ENCODE results near the gene TMEM158. TPM values are rescaled to one million over a fixed set of nuclear protein-coding genes. Genes with fewer than 3 reads are reported as not detected.

TMEM158 gene
- polyA plus RNA-seq, 1 experiment, result 24.7 TPM

DNA sequence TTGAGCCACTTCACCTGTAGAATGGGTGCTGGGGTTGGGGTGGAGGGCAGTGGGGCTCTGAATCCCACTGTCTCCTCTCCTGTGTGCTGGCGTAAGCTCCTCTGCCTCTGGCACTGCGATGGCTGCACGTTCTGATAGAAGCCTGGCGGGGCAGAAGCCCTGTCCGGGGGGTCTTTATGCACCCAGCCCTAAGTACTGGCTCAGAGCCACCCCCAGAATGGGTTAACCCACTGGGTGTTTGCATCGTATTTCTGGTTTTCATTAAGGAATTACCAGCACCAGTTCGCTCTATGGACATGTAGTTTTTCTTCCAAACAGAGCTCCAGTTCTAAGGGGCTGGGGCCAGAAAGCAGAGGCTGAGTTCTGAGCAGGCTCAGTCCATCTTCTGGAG is 42.2 kb downstream of the TMEM158 start:
- Histone ChIP-seq H3K9me3 (ENCODE audit: control insufficient read depth, insufficient read depth, low read length) (no peaks in the 10 kb centered on the region), H3K27me3 (ENCODE audit: control insufficient read depth, insufficient read depth, low read length) (no peaks in the 10 kb centered on the region), H3K4me3 (ENCODE audit: low read depth, low read length) (no peak overlapping the region), H3K27ac (ENCODE audit: low read depth, low read length) (peak overlapping the region; percentile 83)
- ChIA-PET POLR2A (interaction anchor here (0.7 kb wide), 1 partner anchor 128 kb away, joined by 3 read pairs; no protein-coding TSS in a partner anchor), CTCF (interaction anchor here (0.6 to 1.0 kb wide), 3 partner anchors 38 to 1725 kb away, joined by 3 read pairs; no protein-coding TSS in a partner anchor)
- TF ChIP-seq, protein P1, sequence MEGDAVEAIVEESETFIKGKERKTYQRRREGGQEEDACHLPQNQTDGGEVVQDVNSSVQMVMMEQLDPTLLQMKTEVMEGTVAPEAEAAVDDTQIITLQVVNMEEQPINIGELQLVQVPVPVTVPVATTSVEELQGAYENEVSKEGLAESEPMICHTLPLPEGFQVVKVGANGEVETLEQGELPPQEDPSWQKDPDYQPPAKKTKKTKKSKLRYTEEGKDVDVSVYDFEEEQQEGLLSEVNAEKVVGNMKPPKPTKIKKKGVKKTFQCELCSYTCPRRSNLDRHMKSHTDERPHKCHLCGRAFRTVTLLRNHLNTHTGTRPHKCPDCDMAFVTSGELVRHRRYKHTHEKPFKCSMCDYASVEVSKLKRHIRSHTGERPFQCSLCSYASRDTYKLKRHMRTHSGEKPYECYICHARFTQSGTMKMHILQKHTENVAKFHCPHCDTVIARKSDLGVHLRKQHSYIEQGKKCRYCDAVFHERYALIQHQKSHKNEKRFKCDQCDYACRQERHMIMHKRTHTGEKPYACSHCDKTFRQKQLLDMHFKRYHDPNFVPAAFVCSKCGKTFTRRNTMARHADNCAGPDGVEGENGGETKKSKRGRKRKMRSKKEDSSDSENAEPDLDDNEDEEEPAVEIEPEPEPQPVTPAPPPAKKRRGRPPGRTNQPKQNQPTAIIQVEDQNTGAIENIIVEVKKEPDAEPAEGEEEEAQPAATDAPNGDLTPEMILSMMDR (IDR thresholded peaks at IDR 0.05; ENCODE audit: low read depth, low read length), result no peak
- no peak for DNase-seq (ENCODE audit: low read depth, low spot score)

DNA sequence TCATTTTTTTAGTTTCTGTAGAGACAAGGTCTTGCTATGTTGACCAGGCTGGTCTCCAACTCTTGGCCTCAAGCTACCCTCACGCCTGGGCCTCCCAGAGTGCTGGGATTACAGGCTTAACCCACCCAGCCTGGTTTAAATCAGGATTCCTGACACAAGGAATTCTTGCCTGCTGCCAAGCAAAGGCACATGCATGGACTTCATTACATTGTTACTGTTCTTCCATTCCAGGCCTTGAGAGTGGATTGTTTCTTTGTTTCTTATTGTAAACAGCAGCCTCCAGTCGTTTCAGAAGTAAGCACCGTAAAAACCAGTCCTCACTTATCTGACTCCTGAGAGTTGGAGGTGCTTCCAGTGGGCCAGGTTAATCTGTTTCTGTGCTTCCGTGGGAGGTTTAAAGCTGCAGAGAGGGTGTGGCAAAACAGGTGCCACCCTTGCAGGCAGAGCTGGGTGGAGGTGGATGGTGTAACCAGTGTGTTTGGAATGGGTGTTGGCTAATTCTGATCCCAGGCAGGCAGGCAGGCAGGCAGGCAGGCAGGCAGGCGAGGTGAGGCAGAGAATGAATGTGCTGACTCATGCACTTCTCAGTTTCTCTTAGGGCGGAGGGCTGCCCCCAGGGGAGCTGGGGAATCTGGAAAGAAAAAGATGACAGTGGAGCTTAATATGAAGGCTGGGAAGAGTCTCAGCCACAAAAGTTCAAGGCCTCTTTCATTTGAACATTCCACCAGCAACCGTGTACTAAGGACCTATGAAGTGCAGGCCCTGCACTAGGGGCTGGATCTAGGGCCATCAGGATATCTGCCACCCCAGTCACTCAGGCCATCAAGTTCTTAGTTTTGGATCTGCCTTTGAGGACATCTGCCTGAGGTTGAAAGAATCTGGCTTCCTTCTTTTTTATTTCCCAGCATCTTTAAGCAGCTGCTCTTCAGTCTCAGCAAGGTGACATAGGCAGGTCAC is 42.9 kb downstream of the TMEM158 start:
- ChIA-PET CTCF (interaction anchor here (0.8 to 1.0 kb wide), 2 partner anchors 39 to 44 kb away, joined by 3 read pairs; no protein-coding TSS in a partner anchor), POLR2A (interaction anchor here (0.7 kb wide), 1 partner anchor 128 kb away, joined by 3 read pairs; no protein-coding TSS in a partner anchor)
- peak overlapping the region; percentile 83 for H3K27ac ChIP-seq (ENCODE audit: low read depth, low read length)

DNA sequence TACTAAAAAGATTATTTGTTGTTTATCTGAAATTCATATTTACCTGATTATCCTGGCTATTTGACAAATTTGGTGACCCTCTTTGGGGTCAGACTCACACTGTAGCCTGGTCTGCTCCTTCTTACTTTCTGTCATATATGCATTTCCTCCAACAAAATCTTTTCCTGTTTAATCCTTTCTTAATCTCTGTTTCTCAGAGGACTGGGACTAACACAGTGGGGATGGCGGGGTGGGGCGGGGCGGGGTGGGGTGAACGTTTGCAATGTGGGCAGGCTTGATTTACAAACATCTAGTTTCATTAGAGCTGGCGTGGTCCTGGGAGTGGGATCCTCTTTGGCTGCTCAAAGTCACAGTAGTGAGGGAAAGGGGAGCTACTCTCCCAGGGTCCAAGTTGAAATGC is 44.6 kb downstream of the TMEM158 start:
- DNase-seq (ENCODE audit: low read depth, low spot score), result no peak

More for the DNA sequence above, 42.9 kb downstream of the TMEM158 start:
- no peak for DNase-seq (ENCODE audit: low read depth, low spot score)
- TF ChIP-seq, protein P1 (IDR thresholded peaks at IDR 0.05; ENCODE audit: low read depth, low read length), result no peak
- H3K4me3 ChIP-seq (ENCODE audit: low read depth, low read length), result no peak overlapping the region
- no peaks in the 10 kb centered on the region for H3K9me3 ChIP-seq (ENCODE audit: control insufficient read depth, insufficient read depth, low read length)
- no peaks in the 10 kb centered on the region for H3K27me3 ChIP-seq (ENCODE audit: control insufficient read depth, insufficient read depth, low read length)

DNA sequence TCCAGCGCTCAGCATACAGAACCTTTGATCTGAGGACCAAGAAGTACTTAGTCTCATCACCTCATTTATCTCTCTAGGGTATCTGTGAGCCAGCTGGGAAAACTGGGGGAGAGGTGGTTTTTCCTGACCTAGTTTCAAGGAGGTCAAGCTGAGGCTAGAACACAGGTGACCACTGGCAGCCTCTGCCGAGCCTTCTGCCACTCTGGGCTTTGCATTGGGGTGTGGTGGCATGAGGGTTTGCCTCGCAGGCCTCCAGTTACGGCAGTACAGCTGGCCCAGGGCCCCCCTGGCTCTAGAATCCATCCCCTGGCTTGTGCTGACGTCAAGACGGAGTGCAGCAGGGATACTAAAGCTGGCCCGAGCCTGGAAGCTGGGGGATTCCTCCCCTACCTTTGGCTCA is 45.2 kb downstream of the TMEM158 start:
- TF ChIP-seq, protein P1 (IDR thresholded peaks at IDR 0.05; ENCODE audit: low read depth, low read length), result no peak
- Histone ChIP-seq H3K27me3 (ENCODE audit: control insufficient read depth, insufficient read depth, low read length) (no peaks in the 10 kb centered on the region), H3K9me3 (ENCODE audit: control insufficient read depth, insufficient read depth, low read length) (no peaks in the 10 kb centered on the region), H3K4me3 (ENCODE audit: low read depth, low read length) (no peak overlapping the region), H3K27ac (ENCODE audit: low read depth, low read length) (no peak overlapping the region)
- POLR2A ChIA-PET, result no interaction called here
- CTCF ChIA-PET, result no interaction called here
- DNase-seq (ENCODE audit: low read depth, low spot score), result no peak

More for the DNA sequence above, 44.6 kb downstream of the TMEM158 start:
- POLR2A ChIA-PET, result interaction anchor here (0.6 kb wide), 2 partner anchors 14 to 72 kb away, joined by 5 to 6 read pairs; no protein-coding TSS in a partner anchor
- Histone ChIP-seq H3K27ac (ENCODE audit: low read depth, low read length) (no peak overlapping the region), H3K27me3 (ENCODE audit: control insufficient read depth, insufficient read depth, low read length) (no peaks in the 10 kb centered on the region), H3K4me3 (ENCODE audit: low read depth, low read length) (no peak overlapping the region), H3K9me3 (ENCODE audit: control insufficient read depth, insufficient read depth, low read length) (no peaks in the 10 kb centered on the region)
- CTCF ChIA-PET, result no interaction called here
- TF ChIP-seq, protein P1 (IDR thresholded peaks at IDR 0.05; ENCODE audit: low read depth, low read length), result no peak

DNA sequence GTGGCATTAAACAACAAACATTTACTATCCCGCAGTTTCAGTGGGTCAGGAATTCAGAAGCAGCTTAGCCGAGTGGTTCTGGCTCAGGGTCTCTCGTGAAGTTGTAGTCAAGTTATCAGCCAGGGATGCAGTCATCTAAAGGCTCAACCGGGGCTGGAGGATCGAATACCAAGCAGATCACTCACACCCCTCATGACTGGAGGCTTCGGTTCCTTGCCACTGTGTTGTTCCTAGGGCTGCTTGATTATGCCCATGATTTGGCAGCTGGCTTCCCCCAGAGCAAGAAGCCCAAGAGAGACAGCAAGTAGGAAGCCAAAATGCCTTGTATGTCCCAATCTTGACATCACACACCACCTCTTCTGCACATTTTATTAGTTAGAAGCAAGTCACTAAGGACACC is 46.0 kb downstream of the TMEM158 start:
- no peak overlapping the region for H3K27ac ChIP-seq (ENCODE audit: low read depth, low read length)
- no peaks in the 10 kb centered on the region for H3K9me3 ChIP-seq (ENCODE audit: control insufficient read depth, insufficient read depth, low read length)
- no peak overlapping the region for H3K4me3 ChIP-seq (ENCODE audit: low read depth, low read length)
- TF ChIP-seq, protein P1 (IDR thresholded peaks at IDR 0.05; ENCODE audit: low read depth, low read length), result no peak
- ChIA-PET POLR2A (no interaction called here), CTCF (no interaction called here)
- no peak for DNase-seq (ENCODE audit: low read depth, low spot score)
- H3K27me3 ChIP-seq (ENCODE audit: control insufficient read depth, insufficient read depth, low read length), result no peaks in the 10 kb centered on the region

Data from AG04450 (cell line).